ENCODE results near the gene RTF2. TPM values are rescaled to one million over a fixed set of nuclear protein-coding genes. Genes with fewer than 3 reads are reported as not detected.

Gene RTF2
- polyA plus RNA-seq, 1 donor from 2014 or later, result 127 TPM

- no peaks in the 10 kb centered on the region for H3K27me3 ChIP-seq (ENCODE audit: insufficient read depth, low read depth, low read length)
- H4K20me1 ChIP-seq (ENCODE audit: insufficient read depth), result no peaks in the 10 kb centered on the region
- no peak overlapping the region for H3K9ac ChIP-seq (ENCODE audit: low read length)
- H3K27ac ChIP-seq (ENCODE audit: low read length), result no peak overlapping the region
- no peak overlapping the region for H3K4me2 ChIP-seq (ENCODE audit: low read length)
- no peaks in the 10 kb centered on the region for H3K79me2 ChIP-seq (replicated peaks; ENCODE audit: insufficient read depth, low read length)
- no peaks in the 10 kb centered on the region for H3K9me2 ChIP-seq (ENCODE audit: insufficient read depth, low read length)
- no peak overlapping the region for H3K4me3 ChIP-seq (ENCODE audit: low read length)
- no peaks in the 10 kb centered on the region for H3F3A ChIP-seq (ENCODE audit: insufficient read depth, low read length, poor library complexity, severe bottlenecking)
- H2AFZ ChIP-seq (ENCODE audit: low read depth, low read length), result no peak overlapping the region
- TF ChIP-seq CTCF (IDR thresholded peaks at IDR 0.05; ENCODE audit: poor library complexity, severe bottlenecking) (no peak), EZH2 (IDR thresholded peaks at IDR 0.05; ENCODE audit: borderline replicate concordance, insufficient read depth, low read length, poor library complexity, severe bottlenecking) (no peak), RAD21 (conservative IDR thresholded peaks at IDR 0.05) (no peak), REST (IDR thresholded peaks at IDR 0.05; ENCODE audit: borderline replicate concordance) (no peak), MXI1 (conservative IDR thresholded peaks at IDR 0.05; ENCODE audit: poor library complexity, severe bottlenecking) (no peak)
- H3K36me3 ChIP-seq (ENCODE audit: insufficient read depth, low read length), result no peaks in the 10 kb centered on the region
- H3K9me3 ChIP-seq (ENCODE audit: low read length), result no peaks in the 10 kb centered on the region
These were observed 84.6 kb downstream of the RTF2 start for GRCh38 chr20:56552911-56553629.

GRCh38 chr20:56554869-56555268, 86.4 kb downstream of the RTF2 start:
- H3K79me2 ChIP-seq (replicated peaks; ENCODE audit: insufficient read depth, low read length), result no peaks in the 10 kb centered on the region
- no peak overlapping the region for H3K27ac ChIP-seq (ENCODE audit: low read length)
- no peaks in the 10 kb centered on the region for H4K20me1 ChIP-seq (ENCODE audit: insufficient read depth)
- no peak overlapping the region for H2AFZ ChIP-seq (ENCODE audit: low read depth, low read length)
- no peaks in the 10 kb centered on the region for H3K9me3 ChIP-seq (ENCODE audit: low read length)
- no peaks in the 10 kb centered on the region for H3K36me3 ChIP-seq (ENCODE audit: insufficient read depth, low read length)
- H3K9ac ChIP-seq (ENCODE audit: low read length), result no peak overlapping the region
- no peaks in the 10 kb centered on the region for H3K27me3 ChIP-seq (ENCODE audit: insufficient read depth, low read depth, low read length)
- H3F3A ChIP-seq (ENCODE audit: insufficient read depth, low read length, poor library complexity, severe bottlenecking), result no peaks in the 10 kb centered on the region
- no peaks in the 10 kb centered on the region for H3K9me2 ChIP-seq (ENCODE audit: insufficient read depth, low read length)
- no peak overlapping the region for H3K4me2 ChIP-seq (ENCODE audit: low read length)
- TF ChIP-seq EZH2 (IDR thresholded peaks at IDR 0.05; ENCODE audit: borderline replicate concordance, insufficient read depth, low read length, poor library complexity, severe bottlenecking), result no peak
- no peak for TF ChIP-seq POLR2AphosphoS5 (IDR thresholded peaks at IDR 0.05)
- TF ChIP-seq EP300 (conservative IDR thresholded peaks at IDR 0.05; ENCODE audit: poor library complexity, severe bottlenecking), result no peak
- TF ChIP-seq RAD21 (conservative IDR thresholded peaks at IDR 0.05), result no peak
- no peak for TF ChIP-seq REST (IDR thresholded peaks at IDR 0.05; ENCODE audit: borderline replicate concordance)
- TF ChIP-seq MXI1 (conservative IDR thresholded peaks at IDR 0.05; ENCODE audit: poor library complexity, severe bottlenecking), result no peak
- TF ChIP-seq TAF1 (IDR thresholded peaks at IDR 0.05; ENCODE audit: low read depth), result no peak
- TF ChIP-seq CTCF (IDR thresholded peaks at IDR 0.05; ENCODE audit: poor library complexity, severe bottlenecking), result no peak
- no peak for TF ChIP-seq SMC3 (conservative IDR thresholded peaks at IDR 0.05; ENCODE audit: poor library complexity)
- no peak overlapping the region for H3K4me3 ChIP-seq (ENCODE audit: low read length)
